H1 (cell line): ENCODE measurements around the gene HHAT. TPM values are rescaled to one million over a fixed set of nuclear protein-coding genes. Genes with fewer than 3 reads are reported as not detected.

ENCODE experiments used
- CTCF ChIA-PET: fragments of 300-600 bp; sonication (Branson Sonifier 250); formaldehyde crosslinking; loops from one replicate; lab custom pipeline; 2021; ENCODE audit not compliant: partially characterized antibody; lab: Charles Lee
- POLR2A ChIA-PET: fragments of 300-600 bp; sonication (Branson Sonifier 250); formaldehyde crosslinking; loops from one replicate; lab custom pipeline; 2021; ENCODE audit warnings: inconsistent platforms; ENCODE audit not compliant: partially characterized antibody; lab: Charles Lee
- DNase-seq, 2 experiments: peaks; one replicate each; pipeline versions ENCODE4 v3.0.0 to v3.0.0-alpha.2; 2010 to 2022; ENCODE audit warnings: low spot score in 2 of 2, low read depth in 1 of 2, mixed read lengths in 1 of 2
- FAIRE-seq: peaks from 2 replicates; lab custom pipeline; 2011; peaks lifted over from hg19 to GRCh38; lab: Jason Lieb, UNC
- H2AFZ ChIP-seq: 2 replicates; pipeline ENCODE4 v1.8.1; 2012; ENCODE audit warnings: low read length, inconsistent platforms
- H2AK5ac ChIP-seq: 2 replicates; pipeline ENCODE4 v1.6.1; 2013; ENCODE audit warnings: low read depth, low read length
- H2BK120ac ChIP-seq: replicated peaks from 2 replicates; pipeline ENCODE3; 2013; ENCODE audit warnings: low read depth, low read length, inconsistent platforms
- H2BK12ac ChIP-seq: 2 replicates; pipeline ENCODE4 v1.6.1; 2013; ENCODE audit warnings: low read depth, low read length
- H2BK15ac ChIP-seq: 2 replicates; pipeline ENCODE4 v1.6.1; 2013; ENCODE audit warnings: low read length
- H2BK20ac ChIP-seq: 2 replicates; pipeline ENCODE4 v1.6.1; 2013; ENCODE audit warnings: low read length
- H2BK5ac ChIP-seq: 2 replicates; pipeline ENCODE4 v1.6.1; 2013; ENCODE audit warnings: low read depth, low read length
- H3K14ac ChIP-seq: 2 replicates; pipeline ENCODE4 v1.6.1; 2013; ENCODE audit warnings: inconsistent platforms; ENCODE audit not compliant: insufficient read length
- H3K18ac ChIP-seq: 2 replicates; pipeline ENCODE4 v1.6.1; 2013; ENCODE audit warnings: low read length; ENCODE audit errors: extremely low read depth
- H3K23ac ChIP-seq: 2 replicates; pipeline ENCODE4 v1.6.1; 2013; ENCODE audit warnings: inconsistent platforms; ENCODE audit not compliant: insufficient read length
- H3K23me2 ChIP-seq: 2 replicates; pipeline ENCODE4 v1.6.1; 2013; ENCODE audit warnings: low read depth, low read length
- H3K27ac ChIP-seq: 2 replicates; pipeline ENCODE4 v1.6.1; 2011; ENCODE audit warnings: low read depth, low read length, inconsistent platforms
- H3K27me3 ChIP-seq, 4 experiments: replicated peaks in 1 of 4; 1 replicate in 1 of 4; 2 replicates in 3 of 4; pipeline versions ENCODE4 v1.6.1 to v1.8.1; 2011 to 2013; ENCODE audit warnings: low read length in 3 of 4, mild to moderate bottlenecking in 3 of 4, inconsistent platforms in 2 of 4, mixed read lengths in 2 of 4, moderate library complexity in 1 of 4; ENCODE audit not compliant: control insufficient read depth in 3 of 4, insufficient read depth in 3 of 4; ENCODE audit errors: extremely low read depth in 1 of 4
- H3K36me3 ChIP-seq, 4 experiments: 2 replicates each; pipeline versions ENCODE4 v1.6.1 to v1.8.1; 2011 to 2013; ENCODE audit warnings: mild to moderate bottlenecking in 4 of 4, low read length in 3 of 4, moderate library complexity in 2 of 4, control low read depth in 1 of 4, inconsistent platforms in 1 of 4; ENCODE audit not compliant: insufficient read depth in 4 of 4, control insufficient read depth in 2 of 4
- H3K4ac ChIP-seq: replicated peaks from 2 replicates; pipeline ENCODE3; 2013; ENCODE audit warnings: low read length, low read depth, mixed read lengths, inconsistent platforms; ENCODE audit not compliant: insufficient read length
- H3K4me1 ChIP-seq, 4 experiments: replicated peaks in 1 of 4; 1 replicate in 1 of 4; 2 replicates in 3 of 4; pipeline versions ENCODE4 v1.6.1 to v1.8.1; 2011 to 2013; ENCODE audit warnings: low read length in 3 of 4, inconsistent platforms in 2 of 4, mixed read lengths in 1 of 4; ENCODE audit not compliant: insufficient read depth in 4 of 4, control insufficient read depth in 3 of 4
- H3K4me2 ChIP-seq, 2 experiments: 2 replicates each; pipeline versions ENCODE4 v1.6.1 to v1.8.1; 2011 to 2013; ENCODE audit warnings: low read depth in 2 of 2, low read length in 2 of 2, control low read depth in 1 of 2, inconsistent platforms in 1 of 2, mild to moderate bottlenecking in 1 of 2; ENCODE audit not compliant: insufficient read depth in 1 of 2
- H3K4me3 ChIP-seq, 4 experiments: fragments of 200-600, 300-600 bp in 1 of 4; sonication (generic), shearing (Covaris generic), sonication (Bioruptor Twin) in 1 of 4; 2 replicates each; pipeline versions ENCODE4 v1.5.1 to v1.8.1; 2011 to 2016; ENCODE audit warnings: low read length in 4 of 4, low read depth in 3 of 4, control low read depth in 2 of 4, inconsistent platforms in 2 of 4, mild to moderate bottlenecking in 2 of 4, mixed read lengths in 1 of 4, moderate library complexity in 1 of 4; ENCODE audit not compliant: insufficient read depth in 2 of 4; ENCODE audit errors: extremely low read depth in 1 of 4
- H3K56ac ChIP-seq: replicated peaks from 2 replicates; pipeline ENCODE3; 2013; ENCODE audit warnings: low read depth, mild to moderate bottlenecking, mixed read lengths, low read length, inconsistent platforms; ENCODE audit not compliant: insufficient read length
- H3K79me1 ChIP-seq: 2 replicates; pipeline ENCODE4 v1.6.1; 2013; ENCODE audit warnings: low read depth, low read length, control low read depth
- H3K79me2 ChIP-seq, 2 experiments: 2 replicates each; pipeline versions ENCODE4 v1.6.1 to v1.8.1; 2012 to 2013; ENCODE audit warnings: low read length in 2 of 2, mild to moderate bottlenecking in 2 of 2, inconsistent platforms in 1 of 2; ENCODE audit not compliant: insufficient read depth in 2 of 2, control insufficient read depth in 1 of 2
- H3K9ac ChIP-seq, 4 experiments: replicated peaks in 1 of 4; 1 replicate in 1 of 4; 2 replicates in 3 of 4; pipeline versions ENCODE4 v1.6.1 to v1.8.1; 2011 to 2013; ENCODE audit warnings: low read depth in 3 of 4, low read length in 3 of 4, control low read depth in 2 of 4, mild to moderate bottlenecking in 2 of 4, moderate library complexity in 2 of 4, inconsistent platforms in 1 of 4; ENCODE audit errors: extremely low read depth in 1 of 4
- H3K9me3 ChIP-seq, 2 experiments: 2 replicates each; pipeline versions ENCODE4 v1.6.1 to v1.8.1; 2012 to 2013; ENCODE audit warnings: mild to moderate bottlenecking in 2 of 2, moderate library complexity in 2 of 2, control low read depth in 1 of 2, inconsistent platforms in 1 of 2, low read depth in 1 of 2, low read length in 1 of 2, mixed read lengths in 1 of 2; ENCODE audit not compliant: insufficient read depth in 2 of 2
- H4K20me1 ChIP-seq, 2 experiments: replicated peaks in 1 of 2; 2 replicates each; pipeline versions ENCODE3 to v1.8.1; 2011 to 2013; ENCODE audit warnings: inconsistent platforms in 2 of 2, low read length in 2 of 2, mild to moderate bottlenecking in 1 of 2; ENCODE audit not compliant: insufficient read depth in 2 of 2, control insufficient read depth in 1 of 2
- H4K5ac ChIP-seq: 2 replicates; pipeline ENCODE4 v1.6.1; 2013; ENCODE audit warnings: low read length, low read depth, mixed read lengths, inconsistent platforms; ENCODE audit not compliant: insufficient read length
- H4K8ac ChIP-seq: 2 replicates; pipeline ENCODE4 v1.8.0; 2013; ENCODE audit warnings: mild to moderate bottlenecking, moderate library complexity, low read length, inconsistent platforms; ENCODE audit not compliant: insufficient read depth; ENCODE audit errors: extremely low read depth
- H4K91ac ChIP-seq: replicated peaks from 2 replicates; pipeline ENCODE3; 2013; ENCODE audit warnings: low read length, mixed read lengths, inconsistent platforms; ENCODE audit not compliant: insufficient read length
- ASH2L ChIP-seq: fragments of 200-600, 300-600 bp; sonication (generic); IDR thresholded peaks from one replicate; pipeline ENCODE4 v1.7.1; 2017; ENCODE audit warnings: low read length
- ATF2 ChIP-seq: IDR thresholded peaks from 2 replicates; pipeline ENCODE4 v1.6.1; 2012; ENCODE audit warnings: low read length, inconsistent platforms
- CHD1 ChIP-seq: IDR thresholded peaks from 2 replicates; pipeline ENCODE4 v1.6.1; 2012; ENCODE audit warnings: low read depth, low read length, improper control_type of control experiment
- GTF2F1 ChIP-seq: IDR thresholded peaks from 2 replicates; pipeline ENCODE4 v1.6.1; 2012; ENCODE audit warnings: low read depth, low read length, improper control_type of control experiment, borderline replicate concordance
- POLR2AphosphoS5 ChIP-seq: IDR thresholded peaks from 2 replicates; pipeline ENCODE4 v1.6.1; 2011; ENCODE audit warnings: low read depth, low read length
- SIN3A ChIP-seq, 2 experiments: IDR thresholded peaks in 1 of 2; conservative IDR thresholded peaks in 1 of 2; 2 replicates each; pipeline ENCODE4 v1.6.1; 2011 to 2012; ENCODE audit warnings: low read length in 2 of 2, improper control_type of control experiment in 1 of 2, low read depth in 1 of 2, mild to moderate bottlenecking in 1 of 2
- SRF ChIP-seq: IDR thresholded peaks from 2 replicates; pipeline ENCODE4 v1.6.1; 2011; ENCODE audit warnings: mild to moderate bottlenecking, low read depth, low read length, moderate library complexity
- SUZ12 ChIP-seq: fragments of 200-600 bp; sonication (generic); IDR thresholded peaks from 2 replicates; pipeline ENCODE4 v1.6.1; 2012; ENCODE audit warnings: mild to moderate bottlenecking, inconsistent platforms, low read length, moderate library complexity, mixed read lengths
- TAF1 ChIP-seq: IDR thresholded peaks from 2 replicates; pipeline ENCODE4 v1.6.1; 2011; ENCODE audit warnings: mild to moderate bottlenecking, low read depth, low read length
- TCF12 ChIP-seq: IDR thresholded peaks from 2 replicates; pipeline ENCODE4 v1.6.1; 2011; ENCODE audit warnings: low read depth, mild to moderate bottlenecking, low read length
- TEAD4 ChIP-seq: IDR thresholded peaks from 2 replicates; pipeline ENCODE4 v1.6.1; 2012; ENCODE audit warnings: low read depth, low read length, inconsistent platforms, mixed read lengths
- YY1 ChIP-seq: IDR thresholded peaks from 2 replicates; pipeline ENCODE4 v1.6.1; 2011; ENCODE audit warnings: low read depth, mild to moderate bottlenecking, low read length
- WGBS, 2 experiments: shearing (Covaris generic) in 1 of 2; methylation state at CpG; one replicate each; pipeline versions ENCODE4 v1.1.6 to v1.1.7; 2013 to 2015; ENCODE audit warnings: low lambda C conversion rate in 2 of 2, mixed read lengths in 2 of 2, inconsistent platforms in 1 of 2, low coverage in 1 of 2, missing lambda C conversion rate in 1 of 2; ENCODE audit not compliant: insufficient replicate concordance in 2 of 2, insufficient coverage in 1 of 2, insufficient read length in 1 of 2; ENCODE audit errors: extremely low coverage in 1 of 2, missing lambda C conversion rate in 1 of 2; 5-methylcytosine and 5-hydroxymethylcytosine counted together
- polyA plus RNA-seq, 7 experiments: library from polyadenylated mRNA; depleted of rRNA in 3 of 7; stranded (reverse) in 5 of 7; unstranded in 2 of 7; fragments of >200 nt in 5 of 7; fragments of 200-250 nt in 2 of 7; gene quantifications; 1 replicate in 5 of 7; 2 replicates in 1 of 7; 4 replicates in 1 of 7; pipeline versions ENCODE4 v1.2.1 to v1.2.3, GENCODE V29; 2011 to 2013; ENCODE audit warnings: missing spikeins in 2 of 7, mixed read lengths in 2 of 7
- total RNA-seq: library from RNA; stranded (reverse); fragmentation: NEBNext Ultra II Directional; extraction: Animal tissue kit (Norgen Biotek cat#: 25700); gene quantifications from 2 replicates; pipeline ENCODE4 v1.2.1, GENCODE V29; 2021

The HHAT gene
- total and polyA plus RNA-seq, 2 of the 8 experiments (the other 6 are each of a cell fraction or from before 2014, with no cell fraction given): 0.15 to 0.51 TPM

GRCh38 chr1:210600421-210601159 is 271.9 kb downstream of the HHAT start:
- Histone ChIP-seq H4K5ac (no peak overlapping the region), H4K8ac (no peak overlapping the region), H3K79me2 (no peaks in the 10 kb centered on the region), H2BK20ac (no peak overlapping the region), H3K36me3 (no peaks in the 10 kb centered on the region), H2AK5ac (no peak overlapping the region), H2BK12ac (no peak overlapping the region), H2AFZ (no peak overlapping the region), H2BK5ac (no peak overlapping the region), H3K27ac (no peak overlapping the region), H3K4me3 (no peak overlapping the region), H3K56ac (no peak overlapping the region), H3K9me3 (no peaks in the 10 kb centered on the region), H3K27me3 (no peaks in the 10 kb centered on the region; a peak in 1 of 7 replicates), H3K9ac (no peak overlapping the region), H3K4me1 (no peaks in the 10 kb centered on the region), H3K23me2 (no peaks in the 10 kb centered on the region), H3K4ac (no peak overlapping the region), H3K4me2 (no peak overlapping the region), H4K20me1 (no peaks in the 10 kb centered on the region), H2BK120ac (no peak overlapping the region), H4K91ac (no peak overlapping the region), H3K79me1 (no peaks in the 10 kb centered on the region), H3K23ac (no peak overlapping the region), H3K18ac (no peak overlapping the region), H2BK15ac (no peak overlapping the region), H3K14ac (no peak overlapping the region)
- WGBS, 2 experiments: 84% methylated on average over 5 of the region's 5 CpGs; no CpG with 5 or more reads in 1 of the 2 experiments
- ChIA-PET CTCF (interaction anchor here (0.6 to 0.9 kb wide), 3 partner anchors 9 to 241 kb away, joined by 3 read pairs; no protein-coding TSS in a partner anchor), POLR2A (no interaction called here)
- no peak for DNase-seq
- FAIRE-seq: no peak
- TF ChIP-seq POLR2AphosphoS5 (no peak), YY1 (no peak), TAF1 (no peak), CHD1 (no peak), TCF12 (no peak), ASH2L (no peak), GTF2F1 (no peak), SRF (no peak), TEAD4 (no peak), ATF2 (no peak), SIN3A (conservative IDR thresholded peaks at IDR 0.05 in 1 of 2, IDR thresholded peaks at IDR 0.05 in 1 of 2; ENCODE audit: low read depth in 1 of 2, low read length in 2 of 2) (no peak), SUZ12 (no peak)
